HG03103 (cell line): ENCODE measurements around the gene USP3.

Source experiments
- ATAC-seq: cut with Tn5 transposase; IDR thresholded peaks from one replicate; pipeline ENCODE4 v1.9.1; 2021; ENCODE audit warnings: low read depth; ENCODE audit not compliant: unreplicated experiment

The USP3 gene

DNA sequence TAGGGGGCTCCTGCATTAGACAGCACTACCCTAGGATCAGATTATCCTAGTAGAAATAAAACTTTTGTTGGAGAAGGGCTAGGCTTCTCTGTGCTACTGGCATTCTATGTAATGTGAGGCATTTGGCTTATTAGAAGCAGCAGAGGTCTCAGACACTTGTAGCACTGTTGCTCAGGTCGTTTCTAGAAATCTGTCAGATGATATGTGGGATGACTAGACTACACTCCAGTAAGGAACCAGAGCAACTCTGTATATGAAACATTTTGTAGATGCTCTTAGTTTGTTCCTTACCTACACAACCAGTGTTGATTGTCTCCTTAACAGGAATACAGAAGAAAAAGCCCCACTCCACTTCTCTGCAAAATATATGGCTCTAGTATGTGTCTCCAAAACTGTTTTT, 70.9 kb downstream of the USP3 start:
- no peak for ATAC-seq

DNA sequence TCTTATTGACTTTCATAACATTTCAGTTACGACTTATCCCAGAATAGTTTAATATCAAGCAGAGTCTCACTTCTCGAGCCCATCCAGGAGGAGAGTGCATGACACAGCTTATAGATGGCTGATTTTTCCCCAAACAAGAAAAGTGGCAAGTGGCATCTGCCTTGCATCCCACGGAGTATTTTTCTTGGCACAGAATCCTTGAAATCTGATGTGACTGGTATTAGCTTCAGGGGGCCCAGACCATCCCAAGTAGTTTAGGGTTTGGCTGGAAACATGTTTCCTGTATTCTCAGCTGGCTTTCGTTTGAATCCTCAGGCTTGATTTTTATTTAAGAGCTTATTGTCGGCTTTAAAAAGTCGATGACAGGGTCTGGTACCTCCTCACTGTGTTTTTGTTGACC, 72.0 kb downstream of the USP3 start:
- ATAC-seq, result no peak

DNA sequence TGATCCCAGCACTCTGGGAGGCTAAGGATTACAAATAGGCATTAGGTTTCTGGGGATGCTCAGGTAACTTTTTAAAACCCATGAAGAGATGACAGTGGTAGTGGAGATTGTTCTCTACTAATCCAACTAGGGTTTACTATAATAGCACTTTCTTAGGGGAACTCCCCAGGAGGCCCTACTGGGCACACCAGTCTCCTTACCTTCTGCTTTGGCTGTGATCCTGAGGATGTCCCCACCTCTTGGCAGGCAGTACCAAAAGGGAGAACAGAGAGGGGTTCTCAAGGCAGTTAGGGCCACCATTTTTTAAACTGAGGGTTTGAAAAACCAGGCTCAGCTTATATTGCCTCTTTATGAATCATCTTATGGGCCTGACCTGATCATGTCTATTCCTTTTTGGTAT, 77.8 kb downstream of the USP3 start:
- ATAC-seq, result no peak

DNA sequence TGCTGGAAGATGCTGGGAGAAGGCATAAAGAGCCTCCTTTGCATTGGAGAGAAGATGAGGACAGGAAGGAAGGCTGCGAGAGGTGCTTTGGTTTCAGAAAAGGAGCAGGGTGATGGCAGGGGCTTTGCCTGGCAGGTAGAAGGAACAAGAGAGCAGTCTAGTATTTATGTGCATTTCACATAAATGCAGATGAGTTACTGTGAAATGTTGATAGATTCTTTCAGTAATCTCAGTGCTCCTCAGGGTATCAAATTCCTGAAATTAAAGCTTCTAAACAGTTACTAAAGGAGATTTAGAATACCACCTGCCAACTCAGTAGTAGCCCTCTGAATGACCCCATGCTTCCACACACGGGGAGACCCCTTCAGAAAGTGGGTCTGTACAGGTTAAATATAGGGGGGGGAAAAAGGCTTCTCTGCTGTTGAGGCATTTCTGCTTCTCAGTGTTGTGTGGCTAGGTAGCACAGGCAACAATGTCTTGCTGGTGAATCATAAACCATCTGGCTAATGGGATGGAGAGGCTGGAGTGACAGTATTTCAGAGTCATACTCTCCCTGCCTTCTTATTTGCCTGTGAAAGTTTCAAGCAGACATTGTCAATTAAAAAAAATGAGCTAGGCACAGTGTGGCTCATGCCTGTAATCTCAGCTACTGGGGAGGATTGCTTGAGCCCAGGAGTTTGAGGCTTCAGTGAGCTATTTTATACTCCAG, 78.5 kb downstream of the USP3 start:
- no peak for ATAC-seq

DNA sequence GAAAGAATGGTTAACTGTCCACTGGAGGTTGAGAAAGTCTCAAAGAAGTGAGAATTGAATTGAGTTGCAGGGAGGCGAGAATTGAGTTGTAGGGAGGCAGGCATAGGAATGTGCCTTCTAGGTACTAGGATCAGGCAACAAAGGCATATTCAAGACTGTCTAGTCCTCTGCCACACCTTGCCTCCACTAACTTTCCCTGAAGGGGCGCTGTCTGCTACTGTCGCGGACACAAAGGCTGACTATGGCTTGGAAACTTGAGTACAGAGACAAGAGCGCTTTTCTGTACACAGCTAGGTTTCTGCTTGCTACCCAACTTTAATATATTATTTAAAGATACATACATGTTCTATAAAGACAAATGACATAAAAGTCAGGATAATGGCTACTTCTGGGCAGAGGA, 82.4 kb downstream of the USP3 start:
- ATAC-seq, result no peak

DNA sequence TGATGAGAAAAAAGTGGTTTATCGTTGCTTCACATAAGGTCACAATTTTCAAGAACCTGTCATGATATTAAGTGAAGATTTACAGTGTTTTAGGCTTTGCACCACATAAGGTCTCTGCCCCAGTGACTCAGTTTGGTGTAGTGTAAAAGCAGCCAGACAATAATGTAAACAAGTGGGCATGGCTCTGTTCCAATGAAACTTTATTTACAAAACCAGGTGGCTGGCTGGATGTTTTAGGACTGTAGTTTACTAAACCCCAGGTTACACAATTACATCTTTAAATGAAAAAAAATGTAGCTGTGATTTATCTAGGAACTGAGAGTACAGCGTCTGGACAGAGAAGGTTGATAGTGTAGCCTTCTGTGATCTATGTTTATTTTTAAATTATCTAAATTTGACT, 83.1 kb downstream of the USP3 start:
- no peak for ATAC-seq

DNA sequence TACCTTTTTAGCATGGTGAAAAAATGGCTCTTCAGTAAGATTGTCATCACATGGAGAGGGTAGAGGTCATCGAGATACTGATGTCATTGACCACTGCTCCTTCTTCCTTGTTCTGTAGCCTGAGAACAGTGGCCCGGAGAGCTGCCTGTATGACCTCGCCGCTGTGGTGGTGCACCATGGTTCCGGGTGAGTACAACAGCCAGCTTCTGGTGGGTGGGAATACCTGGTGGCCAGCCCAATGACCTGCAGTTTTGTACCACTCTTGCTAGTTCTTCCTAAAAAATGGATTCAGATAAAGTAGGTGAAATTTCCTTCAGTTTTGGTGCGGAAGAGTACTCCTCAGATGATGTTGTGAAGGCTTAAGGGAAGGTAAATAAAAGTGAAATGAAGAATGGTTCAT, 84.4 kb downstream of the USP3 start:
- ATAC-seq, result no peak

DNA sequence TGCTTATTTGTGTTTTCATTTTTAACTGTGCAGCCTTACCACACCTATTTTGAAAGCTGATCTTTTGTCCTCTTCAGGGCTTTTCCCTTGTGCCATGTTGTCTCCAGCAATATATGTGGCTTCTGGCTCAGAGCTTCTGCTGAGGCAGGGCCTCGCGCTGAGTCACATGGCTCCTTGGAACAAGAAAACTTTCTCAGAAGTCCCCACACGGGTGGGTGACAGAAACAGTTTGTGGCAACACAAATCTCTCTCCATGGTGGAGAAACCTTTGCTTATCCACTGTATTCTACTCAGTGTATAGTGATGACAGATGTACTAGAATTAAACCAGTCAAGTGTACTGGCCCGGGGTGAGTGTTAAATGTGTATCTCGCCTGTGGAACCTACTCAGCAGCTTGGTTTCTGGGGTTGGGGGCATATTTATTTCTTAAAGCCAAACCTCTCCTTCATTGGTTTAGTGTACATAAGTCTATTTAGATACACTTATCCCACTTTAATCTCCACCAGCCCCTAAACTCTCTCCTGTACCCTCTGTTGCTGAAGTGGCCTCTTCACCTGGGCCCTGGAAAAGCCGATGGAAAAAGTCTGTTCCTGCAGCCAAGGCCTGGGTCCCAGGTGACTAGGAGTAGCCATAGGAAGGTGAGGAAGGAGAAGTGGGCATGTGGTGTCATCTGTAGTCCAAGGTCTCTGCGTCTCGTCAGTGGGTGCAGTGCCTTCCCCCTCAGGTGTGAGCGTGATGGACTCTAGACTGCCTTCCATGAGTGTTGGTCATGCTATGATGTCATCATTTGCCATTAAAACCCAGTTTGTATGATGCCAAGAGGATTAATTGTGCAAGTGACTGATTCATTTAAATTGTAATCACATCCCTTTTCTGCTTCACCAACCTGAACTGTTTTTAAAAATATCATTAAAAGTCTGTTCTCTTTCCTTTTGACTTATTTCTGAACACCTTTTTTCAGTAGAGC, 89.6 kb downstream of the USP3 start:
- no peak for ATAC-seq

DNA sequence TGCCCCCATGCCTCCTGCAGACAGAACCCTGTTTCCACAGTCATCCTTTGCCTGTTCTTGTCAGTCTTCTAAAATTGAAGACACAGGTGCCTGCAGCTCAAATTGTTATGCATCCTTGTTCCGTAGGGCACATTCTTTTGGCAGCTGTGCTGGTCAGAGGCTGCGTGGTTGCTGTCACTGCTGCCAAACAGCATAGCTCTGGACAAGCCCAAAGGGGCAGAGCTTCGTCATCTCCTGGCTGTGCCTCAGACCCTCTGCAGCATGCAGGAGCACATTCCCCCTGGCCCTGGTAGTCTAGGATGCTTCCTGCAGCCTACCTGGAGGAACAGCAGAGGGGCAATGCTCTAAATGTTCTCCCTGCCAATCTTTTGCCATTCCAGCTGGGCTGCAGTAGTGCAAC, 90.7 kb downstream of the USP3 start:
- ATAC-seq, result no peak

DNA sequence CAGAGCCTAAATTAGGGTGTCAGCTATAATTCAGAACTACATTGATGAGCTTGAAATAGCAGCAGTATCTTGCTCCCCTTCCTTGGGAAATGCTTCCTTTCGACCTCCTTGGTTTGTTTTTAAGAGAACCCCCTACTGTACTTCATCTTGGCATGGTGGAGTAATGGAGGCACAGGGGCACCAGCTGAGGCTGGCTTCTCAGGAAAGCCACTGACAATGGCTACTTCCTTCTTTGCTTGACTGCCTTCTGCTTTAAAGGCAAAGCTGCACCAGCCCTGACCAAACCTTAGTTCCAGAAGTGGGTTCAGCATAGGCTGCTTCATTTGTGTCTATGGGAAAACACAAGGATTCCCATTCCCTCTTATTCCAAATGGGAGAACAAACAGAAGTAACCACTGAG, 91.3 kb downstream of the USP3 start:
- ATAC-seq, result no peak

DNA sequence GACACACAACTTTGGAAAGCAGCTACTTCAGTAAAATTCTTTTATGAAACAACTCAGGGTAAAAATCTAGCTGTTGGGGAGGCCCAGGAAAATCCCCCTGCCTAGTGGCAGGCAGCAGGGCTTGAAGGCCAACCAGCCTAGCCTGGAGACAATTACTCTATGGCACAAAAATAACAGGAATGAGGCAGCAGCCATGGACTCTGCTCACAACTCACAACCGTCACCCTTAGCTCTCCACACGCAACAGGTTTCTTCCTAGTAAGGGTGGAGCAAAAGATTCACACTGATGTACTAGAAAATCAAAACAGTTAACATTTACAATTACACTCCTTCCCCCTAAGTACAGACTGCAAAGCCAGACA, 92.3 kb downstream of the USP3 start:
- ATAC-seq, result no peak

DNA sequence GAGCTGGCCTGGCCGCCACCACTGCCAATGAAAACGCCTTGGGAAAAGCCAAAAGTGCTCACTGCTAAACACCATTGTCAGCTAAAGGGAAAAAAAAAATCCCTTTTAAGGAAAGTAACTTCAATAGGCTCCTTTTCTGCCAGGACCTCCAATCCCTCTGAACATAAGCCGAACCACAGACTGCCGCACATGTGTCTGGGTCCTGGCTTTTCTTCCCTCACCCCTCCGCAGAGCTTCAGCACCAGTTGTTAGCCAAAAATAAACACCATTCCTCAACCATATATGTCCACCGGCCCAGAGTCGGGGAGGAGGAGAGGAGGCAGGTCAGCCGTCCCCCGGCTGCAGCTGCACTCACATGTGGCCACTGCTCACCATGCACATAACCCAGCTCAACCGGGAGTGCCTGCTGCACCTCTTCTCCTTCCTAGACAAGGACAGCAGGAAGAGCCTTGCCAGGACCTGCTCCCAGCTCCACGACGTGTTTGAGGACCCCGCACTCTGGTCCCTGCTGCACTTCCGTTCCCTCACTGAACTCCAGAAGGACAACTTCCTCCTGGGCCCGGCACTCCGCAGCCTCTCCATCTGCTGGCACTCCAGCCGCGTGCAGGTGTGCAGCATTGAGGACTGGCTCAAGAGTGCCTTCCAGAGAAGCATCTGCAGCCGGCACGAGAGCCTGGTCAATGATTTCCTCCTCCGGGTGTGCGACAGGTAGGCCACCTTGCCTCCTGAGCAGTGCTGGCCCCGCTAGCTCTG, 92.8 kb downstream of the USP3 start, which contains the start of gene FBXL22:
Gene FBXL22, plus strand, starts transcription at position 350 of the 753 bp plus-strand sequence. Its CDS starts 6 bp downstream, at position 356.
- no peak for ATAC-seq

DNA sequence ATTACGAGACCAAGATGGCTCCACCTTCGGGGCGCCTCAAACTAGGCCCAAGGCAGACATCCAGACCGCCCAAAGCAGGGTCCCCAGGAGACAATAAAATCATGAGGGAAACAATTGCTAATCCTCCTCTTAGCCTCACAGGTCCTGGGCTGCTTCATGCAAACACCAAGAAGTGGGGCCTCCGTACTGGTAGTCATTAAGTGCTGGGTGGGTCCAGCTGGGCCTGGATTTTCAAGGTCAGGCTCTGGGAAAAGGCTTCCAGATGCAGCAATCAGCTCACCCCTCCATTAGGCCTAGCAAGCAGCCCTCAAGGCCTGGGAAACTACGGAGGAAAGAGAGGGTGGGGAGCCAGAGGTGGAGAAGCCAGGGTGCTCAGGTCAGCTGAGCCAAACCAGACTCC, 93.4 kb downstream of the USP3 start:
- ATAC-seq, result no peak

DNA sequence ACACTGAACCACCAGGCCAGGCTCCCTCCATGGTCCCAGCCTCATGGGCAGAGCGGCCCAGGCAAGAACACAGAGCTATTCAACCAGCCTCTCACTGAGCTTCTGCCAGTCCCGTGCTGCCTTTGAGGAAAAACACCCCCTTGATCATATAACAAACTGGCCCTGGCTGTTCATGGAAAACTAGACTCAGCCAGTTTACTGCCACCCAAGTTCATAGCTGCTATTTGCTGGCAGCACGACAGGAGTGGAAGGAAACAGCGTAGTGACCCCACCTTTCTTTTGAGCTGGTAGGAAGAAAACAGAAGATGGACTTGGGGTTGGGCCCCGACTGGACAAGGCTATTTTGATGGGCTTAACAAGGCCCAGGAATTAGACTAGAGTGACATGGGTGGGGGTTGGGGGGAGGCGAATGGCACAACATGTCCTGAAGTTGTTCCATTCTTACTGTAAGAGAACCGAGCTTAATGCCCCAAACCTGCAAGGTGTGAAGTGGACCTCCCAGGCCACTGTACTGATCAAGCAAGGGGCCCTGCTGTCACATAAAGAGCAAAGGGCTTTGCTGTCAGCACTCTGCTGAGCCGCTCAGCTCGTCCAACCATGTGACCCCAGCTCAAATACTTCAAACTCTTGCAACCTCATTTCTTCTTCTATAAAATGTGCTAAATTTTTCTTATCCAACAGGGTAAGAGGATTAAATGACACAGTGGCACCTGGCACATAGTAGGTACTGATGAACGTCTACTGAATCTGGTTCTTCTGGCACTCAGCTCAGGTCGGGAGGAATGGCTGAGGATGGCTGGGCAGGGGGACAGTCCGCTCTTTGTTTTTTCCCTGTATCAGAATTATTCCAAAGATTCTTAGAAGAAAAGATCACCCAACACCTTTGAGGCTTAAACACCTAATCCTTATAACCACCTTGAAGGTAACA, 94.3 kb downstream of the USP3 start:
- ATAC-seq, result no peak

DNA sequence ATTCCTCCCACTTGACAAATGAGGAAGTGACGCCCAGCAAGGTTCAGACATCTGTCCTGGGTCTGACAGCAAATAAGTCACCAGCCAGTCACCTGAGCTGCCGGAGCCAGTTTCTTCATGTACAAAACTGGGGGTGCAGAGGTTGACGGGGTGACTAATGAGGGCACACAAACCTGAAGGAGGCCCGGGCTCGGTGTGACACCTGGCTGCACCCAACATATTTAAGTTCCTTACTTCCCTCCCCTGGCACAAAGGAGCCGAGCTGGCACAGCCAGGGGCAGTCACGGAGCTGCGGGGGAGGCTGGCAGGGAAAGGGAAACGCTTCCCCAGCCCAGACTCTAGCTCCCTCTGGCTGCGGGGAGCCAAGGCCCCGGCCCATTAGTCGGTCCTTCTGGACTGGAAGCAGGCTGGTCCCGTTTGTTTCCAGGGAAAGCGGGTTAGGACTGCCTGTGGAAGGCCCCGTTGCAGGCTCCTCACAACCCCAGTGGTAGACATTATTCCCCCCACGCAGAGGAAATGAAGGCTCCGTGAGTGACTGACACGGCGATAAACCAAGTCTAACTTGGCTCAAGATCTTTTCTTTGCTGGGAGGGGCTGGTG, 95.1 kb downstream of the USP3 start:
- no peak for ATAC-seq

DNA sequence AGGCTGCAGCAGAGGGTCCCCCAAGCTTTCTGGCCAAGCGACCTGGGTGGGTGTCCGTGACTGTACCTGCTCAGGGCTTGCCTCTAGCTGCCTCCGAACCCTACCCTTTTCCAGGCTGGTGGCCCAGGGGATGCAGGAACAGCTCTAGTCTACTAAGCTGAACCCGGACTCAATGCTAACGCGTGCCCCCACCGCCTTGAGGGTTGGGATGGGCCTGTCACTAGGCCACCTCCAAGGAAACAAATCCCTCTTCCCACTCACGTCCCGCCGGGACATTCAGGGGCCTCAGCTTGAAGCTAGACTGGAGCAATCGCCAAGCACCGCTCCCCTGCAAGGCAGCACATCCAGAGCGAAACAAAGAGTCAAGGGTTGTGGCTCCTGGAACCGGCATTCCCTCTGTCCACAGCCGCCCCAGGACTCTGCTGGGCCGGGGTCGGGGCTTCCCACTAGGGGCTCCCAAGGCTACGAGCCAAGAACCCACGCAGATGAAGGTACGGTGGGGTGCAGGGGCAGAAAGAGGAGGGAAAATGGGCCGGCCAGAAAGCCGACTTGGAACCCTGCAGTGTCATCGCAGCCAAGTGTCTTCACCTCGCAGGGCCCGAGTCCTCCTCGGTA, 95.7 kb downstream of the USP3 start:
- ATAC-seq, result peak; percentile 5

DNA sequence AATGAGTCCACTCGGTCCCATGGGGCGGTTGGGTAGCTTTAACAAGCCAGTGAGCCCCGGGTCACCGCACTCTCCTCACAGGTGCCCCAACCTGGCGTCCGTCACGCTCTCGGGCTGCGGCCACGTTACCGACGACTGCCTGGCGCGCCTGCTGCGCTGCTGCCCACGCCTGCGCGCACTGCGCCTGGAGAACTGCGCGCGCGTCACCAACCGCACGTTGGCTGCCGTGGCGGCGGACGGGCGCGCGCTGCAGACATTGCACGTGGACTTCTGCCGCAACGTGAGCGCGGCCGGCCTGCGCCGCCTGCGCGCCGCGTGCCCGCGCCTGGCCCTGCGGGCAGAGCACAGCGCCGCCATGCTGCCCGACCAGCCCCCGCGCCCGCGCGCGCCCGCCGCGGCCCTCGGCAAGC, 96.2 kb downstream of the USP3 start:
- peak; percentile 52 for ATAC-seq

DNA sequence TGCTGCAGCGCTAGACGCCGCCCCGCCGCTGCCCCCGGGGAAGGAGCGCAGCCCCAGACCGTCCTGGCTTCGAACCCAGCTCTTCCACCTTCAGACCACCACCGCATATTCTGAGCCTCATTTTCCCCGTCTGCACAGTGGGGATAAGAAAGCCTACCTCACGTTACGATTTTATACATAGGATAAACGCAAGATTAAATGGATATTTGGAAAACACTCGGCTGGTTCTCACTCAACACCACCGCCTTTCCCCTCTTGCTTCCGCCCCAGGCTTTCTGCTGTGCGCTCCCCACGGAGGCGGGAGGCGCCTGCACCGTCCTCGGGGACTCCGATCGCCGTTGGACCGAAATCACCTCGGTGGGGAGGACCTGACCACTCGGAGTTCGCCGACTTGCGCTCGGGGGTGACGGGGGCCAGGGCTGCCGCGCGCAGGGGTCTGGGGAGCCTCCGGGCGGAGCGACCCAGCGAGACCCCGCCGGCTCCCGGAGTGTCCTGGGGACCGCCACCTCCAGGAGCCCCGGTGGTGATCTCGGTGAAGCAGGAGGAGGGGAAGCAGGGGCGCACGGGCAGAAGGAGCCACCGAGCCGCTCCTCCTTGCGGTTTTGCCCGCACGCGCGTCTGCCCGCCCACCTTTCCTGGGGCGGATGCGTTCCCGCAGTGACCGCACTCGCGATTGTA, 96.8 kb downstream of the USP3 start:
- ATAC-seq, result no peak

DNA sequence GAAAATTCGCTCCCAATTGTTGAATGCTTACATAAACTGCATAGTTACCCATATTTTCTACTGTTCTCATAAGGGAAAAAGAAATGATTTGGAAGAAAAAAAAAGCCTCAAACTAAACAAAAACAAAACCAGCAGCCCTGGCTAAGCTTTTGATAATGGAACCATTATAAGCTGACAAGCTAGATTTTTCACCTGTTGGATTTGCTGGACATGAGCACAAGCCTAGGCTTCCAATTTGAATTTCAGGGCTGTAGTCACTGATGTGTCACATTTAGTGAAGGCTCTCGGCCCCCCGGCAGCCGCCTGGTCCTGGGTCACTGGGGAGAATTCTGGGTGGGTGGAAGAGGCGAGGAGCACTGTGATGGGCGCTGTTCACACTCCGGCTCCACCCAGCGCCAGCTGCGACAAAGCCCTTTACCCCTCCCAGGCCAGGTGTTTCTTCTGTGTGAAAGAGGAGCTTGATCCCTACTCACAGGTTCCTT, 97.4 kb downstream of the USP3 start:
- no peak for ATAC-seq
